Measurements from ENCODE around the gene GALNT9.

GRCh38 chr12:132194056-132194455 lies 135.3 kb downstream of the GALNT9 start:
- TF ChIP-seq, protein P1, sequence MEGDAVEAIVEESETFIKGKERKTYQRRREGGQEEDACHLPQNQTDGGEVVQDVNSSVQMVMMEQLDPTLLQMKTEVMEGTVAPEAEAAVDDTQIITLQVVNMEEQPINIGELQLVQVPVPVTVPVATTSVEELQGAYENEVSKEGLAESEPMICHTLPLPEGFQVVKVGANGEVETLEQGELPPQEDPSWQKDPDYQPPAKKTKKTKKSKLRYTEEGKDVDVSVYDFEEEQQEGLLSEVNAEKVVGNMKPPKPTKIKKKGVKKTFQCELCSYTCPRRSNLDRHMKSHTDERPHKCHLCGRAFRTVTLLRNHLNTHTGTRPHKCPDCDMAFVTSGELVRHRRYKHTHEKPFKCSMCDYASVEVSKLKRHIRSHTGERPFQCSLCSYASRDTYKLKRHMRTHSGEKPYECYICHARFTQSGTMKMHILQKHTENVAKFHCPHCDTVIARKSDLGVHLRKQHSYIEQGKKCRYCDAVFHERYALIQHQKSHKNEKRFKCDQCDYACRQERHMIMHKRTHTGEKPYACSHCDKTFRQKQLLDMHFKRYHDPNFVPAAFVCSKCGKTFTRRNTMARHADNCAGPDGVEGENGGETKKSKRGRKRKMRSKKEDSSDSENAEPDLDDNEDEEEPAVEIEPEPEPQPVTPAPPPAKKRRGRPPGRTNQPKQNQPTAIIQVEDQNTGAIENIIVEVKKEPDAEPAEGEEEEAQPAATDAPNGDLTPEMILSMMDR (IDR thresholded peaks at IDR 0.05; ENCODE audit: poor library complexity, severe bottlenecking), result peak; percentile 19
- TF ChIP-seq POLR2AphosphoS5 (IDR thresholded peaks at IDR 0.05) (no peak), EZH2 (IDR thresholded peaks at IDR 0.05; ENCODE audit: borderline replicate concordance, insufficient read depth, low read length, poor library complexity, severe bottlenecking) (no peak), TAF1 (IDR thresholded peaks at IDR 0.05; ENCODE audit: low read depth) (no peak), RAD21 (conservative IDR thresholded peaks at IDR 0.05) (no peak)
